A549 (cell line): ENCODE results near the gene RANBP9. TPM values are rescaled to one million over a fixed set of nuclear protein-coding genes. Genes with fewer than 3 reads are reported as not detected.

Experiments
- ATAC-seq, 2 experiments: fragments of 200-7000 bp in 1 of 2; fragments of >200 bp in 1 of 2; cut with Nextera tagmentation in 1 of 2; cut with Tn5 transposase in 1 of 2; 3 replicates each; pipeline versions ENCODE4 v1.8.0 to v1.9.1; 2018 to 2020; ENCODE audit warnings: mild to moderate bottlenecking in 1 of 2, moderate library complexity in 1 of 2
- CTCF ChIA-PET: fragments of 300-600 bp; sonication (Branson Sonifier 250); formaldehyde crosslinking; extraction: SDS; loops from one replicate; lab custom pipeline; 2021; ENCODE audit warnings: antibody characterized with exemption, inconsistent platforms; lab: Yijun Ruan, JAX
- POLR2A ChIA-PET: fragments of 350-600 bp; formaldehyde crosslinking; extraction: SDS; loops from one replicate; lab custom pipeline; 2021; ENCODE audit warnings: antibody characterized with exemption, inconsistent platforms; lab: Yijun Ruan, JAX
- DNase-seq, 2 experiments: peaks; one replicate each; pipeline versions ENCODE4 v3.0.0 to v3.0.0-alpha.2; 2011 to 2016; ENCODE audit warnings: low read depth in 1 of 2, low spot score in 1 of 2
- FAIRE-seq: peaks from 2 replicates; lab custom pipeline; 2011; peaks lifted over from hg19 to GRCh38; lab: Jason Lieb, UNC
- H3K27ac ChIP-seq, 2 experiments: fragments of >200 bp; sonication (Bioruptor Twin); formaldehyde crosslinking; 3 replicates each; pipeline ENCODE4 v1.5.1; 2016 to 2017
- H3K4me1 ChIP-seq: fragments of >200 bp; sonication (Bioruptor Twin); formaldehyde crosslinking; 3 replicates; pipeline ENCODE4 v1.6.1; 2016
- H3K4me2 ChIP-seq: fragments of >200 bp; sonication (Bioruptor Twin); formaldehyde crosslinking; 3 replicates; pipeline ENCODE4 v1.6.1; 2016
- H3K4me3 ChIP-seq: fragments of >200 bp; sonication (Bioruptor Twin); formaldehyde crosslinking; 3 replicates; pipeline ENCODE4 v1.5.1; 2016
- H3K9me3 ChIP-seq: fragments of >200 bp; sonication (Bioruptor Twin); formaldehyde crosslinking; 3 replicates; pipeline ENCODE4 v1.6.1; 2016
- CBX8 ChIP-seq: fragments of 200-600 bp; sonication (generic); IDR thresholded peaks from 2 replicates; pipeline ENCODE4 v1.6.1; 2016
- CHD2 ChIP-seq: fragments of 150-350 bp; IDR thresholded peaks from 2 replicates; pipeline ENCODE4 v1.6.1; 2014; ENCODE audit warnings: low read length; ENCODE audit not compliant: partially characterized antibody
- CHD4 ChIP-seq: fragments of 200-600 bp; sonication (generic); IDR thresholded peaks from 2 replicates; pipeline ENCODE4 v1.6.1; 2016; ENCODE audit warnings: antibody characterized with exemption, mild to moderate bottlenecking, borderline replicate concordance
- EHF ChIP-seq: fragments of 250-450 bp; sonication (Bioruptor Pico); IDR thresholded peaks from 2 replicates; pipeline ENCODE4 v1.5.0; 2020; ENCODE audit warnings: mild to moderate bottlenecking
- EHMT2 ChIP-seq: fragments of 200-600 bp; sonication (generic); IDR thresholded peaks from 2 replicates; pipeline ENCODE4 v1.6.1; 2016; ENCODE audit warnings: antibody characterized with exemption, low read depth, mild to moderate bottlenecking, moderate library complexity
- ELK1 ChIP-seq: fragments of 150-350 bp; IDR thresholded peaks from 2 replicates; pipeline ENCODE4 v1.6.1; 2014; ENCODE audit warnings: low read depth, mild to moderate bottlenecking, low read length
- EP300 ChIP-seq, 2 experiments: fragments of >200 bp; sonication (Bioruptor Twin); formaldehyde crosslinking; IDR thresholded peaks; 2 replicates in 1 of 2; 3 replicates in 1 of 2; pipeline ENCODE4 v1.6.1; 2016 to 2017
- FOSL2 ChIP-seq, 2 experiments: fragments of 450-650 bp in 1 of 2; fragments of >200 bp in 1 of 2; sonication (Bioruptor Twin) in 1 of 2; formaldehyde crosslinking; IDR thresholded peaks; 2 replicates each; pipeline versions ENCODE4 v1.5.0 to v1.6.1; 2016 to 2020; ENCODE audit warnings: mild to moderate bottlenecking in 1 of 2, moderate library complexity in 1 of 2
- GATA3 ChIP-seq: IDR thresholded peaks from 2 replicates; pipeline ENCODE4 v1.6.1; 2012; ENCODE audit warnings: borderline replicate concordance
- HDAC2 ChIP-seq: fragments of 200-600 bp; sonication (generic); IDR thresholded peaks from 2 replicates; pipeline ENCODE4 v1.6.1; 2016
- HES2 ChIP-seq: fragments of >200 bp; sonication (Bioruptor Twin); formaldehyde crosslinking; IDR thresholded peaks from 2 replicates; pipeline ENCODE4 v1.6.1; 2016
- HMGXB4 ChIP-seq: fragments of 250-450 bp; sonication (Bioruptor Pico); IDR thresholded peaks from 2 replicates; pipeline ENCODE4 v1.5.0; 2021; ENCODE audit warnings: mild to moderate bottlenecking, moderate library complexity, borderline replicate concordance
- KDM5A ChIP-seq: fragments of 200-600 bp; sonication (generic); IDR thresholded peaks from 2 replicates; pipeline ENCODE4 v1.6.1; 2016; ENCODE audit warnings: antibody characterized with exemption, mild to moderate bottlenecking
- MAFK ChIP-seq: fragments of 450-650 bp; IDR thresholded peaks from 2 replicates; pipeline ENCODE4 v1.6.1; 2014; ENCODE audit not compliant: partially characterized antibody
- NPAS2 ChIP-seq: fragments of 250-450 bp; sonication (Bioruptor Pico); IDR thresholded peaks from 2 replicates; pipeline ENCODE4 v1.8.0; 2022; ENCODE audit warnings: mild to moderate bottlenecking, moderate library complexity, borderline replicate concordance
- REST ChIP-seq: fragments of 200-600 bp; sonication (generic); IDR thresholded peaks from 2 replicates; pipeline ENCODE4 v1.6.1; 2016; ENCODE audit warnings: antibody characterized with exemption, mild to moderate bottlenecking, moderate library complexity
- RNF2 ChIP-seq: fragments of 200-600 bp; sonication (generic); IDR thresholded peaks from 2 replicates; pipeline ENCODE4 v1.6.1; 2016; ENCODE audit warnings: low read depth, mild to moderate bottlenecking, antibody characterized with exemption, moderate library complexity, borderline replicate concordance
- SMC3 ChIP-seq: fragments of >200 bp; sonication (Bioruptor Twin); formaldehyde crosslinking; IDR thresholded peaks from 3 replicates; pipeline ENCODE4 v1.6.1; 2018; ENCODE audit warnings: inconsistent platforms
- SREBF2 ChIP-seq: fragments of 450-650 bp; IDR thresholded peaks from 2 replicates; pipeline ENCODE4 v1.6.1; 2014; ENCODE audit warnings: mild to moderate bottlenecking, moderate library complexity
- ZNF302 ChIP-seq: fragments of 250-450 bp; sonication (Bioruptor Pico); IDR thresholded peaks from 2 replicates; pipeline ENCODE4 v1.9.0; 2021; ENCODE audit warnings: inconsistent platforms, mild to moderate bottlenecking, moderate library complexity
- ZSCAN20 ChIP-seq: fragments of 250-450 bp; sonication (Bioruptor Pico); IDR thresholded peaks from 2 replicates; pipeline ENCODE4 v1.8.0; 2022; ENCODE audit warnings: mild to moderate bottlenecking, moderate library complexity
- WGBS: methylation state at CpG from one replicate; pipeline ENCODE4 v1.1.6; 2017; ENCODE audit errors: missing lambda C conversion rate; 5-methylcytosine and 5-hydroxymethylcytosine counted together
- polyA plus RNA-seq, 4 experiments: library from polyadenylated mRNA; depleted of rRNA in 3 of 4; stranded (reverse); fragments of >200 nt; fragmentation: RNase III in 1 of 4; extraction: RNeasy Plus Mini Kit Qiagen cat#74134 plus additional on column Dnase treatment in 1 of 4; gene quantifications; 2 replicates in 3 of 4; 3 replicates in 1 of 4; pipeline ENCODE4 v1.2.3, GENCODE V29; 2011 to 2017

Gene RANBP9
- polyA plus RNA-seq, 2 of the 4 experiments (the other 2 are of a cell fraction) = 13.7 to 15.7 TPM

GRCh38 chr6:13716225-13716954, 4.8 kb upstream of the RANBP9 start:
- ATAC-seq (no peak), DNase-seq (no peak), FAIRE-seq (no peak)
- POLR2A ChIA-PET = no interaction called here
- no peaks in the 10 kb centered on the region for H3K4me1 ChIP-seq
- H3K4me3 ChIP-seq = no peak overlapping the region
- WGBS = 80% methylated on average over 10 of the region's 39 CpGs
- H3K27ac ChIP-seq = no peak overlapping the region
- H3K9me3 ChIP-seq = no peaks in the 10 kb centered on the region
- no peak overlapping the region for H3K4me2 ChIP-seq
- CTCF ChIA-PET = interaction anchor here (0.7 kb wide), 1 partner anchor 78 kb away, joined by 4 read pairs; no protein-coding TSS in a partner anchor
- TF ChIP-seq MAFK = peak; percentile 23
- TF ChIP-seq EP300 (IDR thresholded peaks at IDR 0.05) = no peak
- no peak for TF ChIP-seq EHMT2
- TF ChIP-seq, all 56 proteins: peak for 1

- no peak for ATAC-seq
- 42% methylated on average over 3 of the region's 3 CpGs for WGBS
- DNase-seq = no peak
- ChIA-PET CTCF (no interaction called here), POLR2A (no interaction called here)
- H3K4me3 ChIP-seq = no peak overlapping the region
- no peaks in the 10 kb centered on the region for H3K9me3 ChIP-seq
- FAIRE-seq = no peak
- H3K4me2 ChIP-seq = no peak overlapping the region
- H3K4me1 ChIP-seq = no peaks in the 10 kb centered on the region
- no peak for TF ChIP-seq SREBF2
- TF ChIP-seq CHD2 = no peak
- TF ChIP-seq EHF (CRISPR knock-in tag) = no peak
- TF ChIP-seq GATA3 = no peak
- TF ChIP-seq SMC3 = no peak
- TF ChIP-seq FOSL2 (IDR thresholded peaks at IDR 0.05) = no peak
- peak; percentile 61; the same call in 1 of the 2 replicates for TF ChIP-seq FOSL2 (CRISPR knock-in tag; IDR thresholded peaks at IDR 0.05)
- no peak overlapping the region for H3K27ac ChIP-seq
Observed at GRCh38 chr6:13715444-13715883, 3.8 kb upstream of the RANBP9 start.

GRCh38 chr6:13712599-13712898, 914 bp upstream of the RANBP9 start:
- TF ChIP-seq HMGXB4 (CRISPR knock-in tag) = no peak
- TF ChIP-seq CBX8 = no peak
- TF ChIP-seq SMC3 = no peak
- no peak for TF ChIP-seq FOSL2 (IDR thresholded peaks at IDR 0.05)
- no peak for TF ChIP-seq FOSL2 (CRISPR knock-in tag; IDR thresholded peaks at IDR 0.05)
- TF ChIP-seq ZSCAN20 (CRISPR knock-in tag) = no peak
- no peak for TF ChIP-seq CHD4
- no peak for TF ChIP-seq RNF2
- TF ChIP-seq KDM5A = no peak
- no peak for TF ChIP-seq REST
- no peak for TF ChIP-seq ZNF302 (CRISPR knock-in tag)
- no peak for TF ChIP-seq NPAS2 (CRISPR knock-in tag)
- TF ChIP-seq HES2 = no peak
- no peak for TF ChIP-seq ELK1
- TF ChIP-seq HDAC2 = no peak
- no peak for TF ChIP-seq EHF (CRISPR knock-in tag)
- peak overlapping the region; percentile 75 for H3K4me2 ChIP-seq
- DNase-seq (no peak), FAIRE-seq (no peak), ATAC-seq (no peak)
- ChIA-PET CTCF (no interaction called here), POLR2A (interaction anchor here (0.8 to 1.9 kb wide), 2 partner anchors 23 to 97 kb away, joined by 3 to 14 read pairs; partner anchors contain the start of gene NOL7)
- H3K4me1 ChIP-seq = peaks cover 11% of the 10 kb centered on the region; the same call in 2 of the 3 replicates
- 47% methylated on average over 4 of the region's 4 CpGs for WGBS
- peak overlapping the region; percentile 96 to 100 for H3K27ac ChIP-seq
- no peaks in the 10 kb centered on the region for H3K9me3 ChIP-seq
- peak overlapping the region; percentile 78 for H3K4me3 ChIP-seq
